HL-60 (cell line): ENCODE data around the gene ACVR1C.

Experiments used
- DNase-seq, 2 experiments: peaks; one replicate each; pipeline ENCODE4 v3.0.0-alpha.2; 2010 to 2020; ENCODE audit warnings: low read depth in 1 of 2, low spot score in 1 of 2
- H3K27ac ChIP-seq: fragments of 250-450 bp; sonication (Bioruptor Pico); replicated peaks from 2 replicates; pipeline ENCODE4 v1.5.1; 2020; ENCODE audit warnings: mild to moderate bottlenecking, moderate library complexity
- H3K27me3 ChIP-seq: fragments of 250-450 bp; sonication (Bioruptor Pico); 2 replicates; pipeline ENCODE4 v1.5.1; 2021; ENCODE audit warnings: mild to moderate bottlenecking, moderate library complexity; ENCODE audit not compliant: insufficient read depth, poor library complexity, severe bottlenecking
- H3K4me3 ChIP-seq: replicated peaks from 2 replicates; pipeline ENCODE4 v1.5.1; 2011; ENCODE audit warnings: mild to moderate bottlenecking, control low read depth, low read length; ENCODE audit not compliant: insufficient read depth
- GABPA ChIP-seq: IDR thresholded peaks from 2 replicates; pipeline ENCODE4 v1.6.1; 2012; ENCODE audit warnings: low read depth
- POLR2AphosphoS5 ChIP-seq: IDR thresholded peaks from 2 replicates; pipeline ENCODE4 v1.6.1; 2012; ENCODE audit warnings: low read depth
- SPI1 ChIP-seq: IDR thresholded peaks from 2 replicates; pipeline ENCODE4 v1.6.1; 2012; ENCODE audit warnings: low read depth, mild to moderate bottlenecking, borderline replicate concordance
- TF ChIP-seq, protein P1 (sequence below): IDR thresholded peaks from 2 replicates; pipeline ENCODE4 v1.6.1; 2012; ENCODE audit warnings: low read depth; ENCODE audit not compliant: insufficient replicate concordance
- TF ChIP-seq, protein P2 (sequence below): IDR thresholded peaks from one replicate; pipeline ENCODE4 v1.5.1; 2011; ENCODE audit warnings: low read length, control low read depth, inconsistent platforms; ENCODE audit not compliant: insufficient read depth

ACVR1C gene

DNA sequence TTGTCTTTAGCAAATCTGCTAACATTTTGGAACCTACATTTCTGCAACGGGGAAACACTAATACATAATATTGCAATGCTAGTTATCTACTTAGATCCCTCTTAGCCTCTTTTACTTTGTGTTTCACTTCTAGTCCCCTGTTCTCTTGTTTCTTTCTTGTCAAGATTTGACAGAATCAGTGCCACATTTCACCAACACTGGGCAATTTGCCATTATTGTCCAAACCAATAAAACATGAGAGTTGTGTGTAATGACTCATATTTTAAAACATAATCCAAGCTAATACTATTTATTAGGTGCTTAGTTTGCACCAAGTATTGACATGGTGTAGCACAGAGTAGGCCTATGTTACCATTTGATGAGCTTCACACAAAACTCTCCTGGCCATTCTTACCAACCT is 33.7 kb upstream of the ACVR1C start:
- Histone ChIP-seq H3K27me3 (no peaks in the 10 kb centered on the region), H3K4me3 (no peak overlapping the region), H3K27ac (no peak overlapping the region)
- DNase-seq, result no peak
- TF ChIP-seq POLR2AphosphoS5 (no peak), GABPA (no peak), SPI1 (no peak)
- TF ChIP-seq, protein P1, sequence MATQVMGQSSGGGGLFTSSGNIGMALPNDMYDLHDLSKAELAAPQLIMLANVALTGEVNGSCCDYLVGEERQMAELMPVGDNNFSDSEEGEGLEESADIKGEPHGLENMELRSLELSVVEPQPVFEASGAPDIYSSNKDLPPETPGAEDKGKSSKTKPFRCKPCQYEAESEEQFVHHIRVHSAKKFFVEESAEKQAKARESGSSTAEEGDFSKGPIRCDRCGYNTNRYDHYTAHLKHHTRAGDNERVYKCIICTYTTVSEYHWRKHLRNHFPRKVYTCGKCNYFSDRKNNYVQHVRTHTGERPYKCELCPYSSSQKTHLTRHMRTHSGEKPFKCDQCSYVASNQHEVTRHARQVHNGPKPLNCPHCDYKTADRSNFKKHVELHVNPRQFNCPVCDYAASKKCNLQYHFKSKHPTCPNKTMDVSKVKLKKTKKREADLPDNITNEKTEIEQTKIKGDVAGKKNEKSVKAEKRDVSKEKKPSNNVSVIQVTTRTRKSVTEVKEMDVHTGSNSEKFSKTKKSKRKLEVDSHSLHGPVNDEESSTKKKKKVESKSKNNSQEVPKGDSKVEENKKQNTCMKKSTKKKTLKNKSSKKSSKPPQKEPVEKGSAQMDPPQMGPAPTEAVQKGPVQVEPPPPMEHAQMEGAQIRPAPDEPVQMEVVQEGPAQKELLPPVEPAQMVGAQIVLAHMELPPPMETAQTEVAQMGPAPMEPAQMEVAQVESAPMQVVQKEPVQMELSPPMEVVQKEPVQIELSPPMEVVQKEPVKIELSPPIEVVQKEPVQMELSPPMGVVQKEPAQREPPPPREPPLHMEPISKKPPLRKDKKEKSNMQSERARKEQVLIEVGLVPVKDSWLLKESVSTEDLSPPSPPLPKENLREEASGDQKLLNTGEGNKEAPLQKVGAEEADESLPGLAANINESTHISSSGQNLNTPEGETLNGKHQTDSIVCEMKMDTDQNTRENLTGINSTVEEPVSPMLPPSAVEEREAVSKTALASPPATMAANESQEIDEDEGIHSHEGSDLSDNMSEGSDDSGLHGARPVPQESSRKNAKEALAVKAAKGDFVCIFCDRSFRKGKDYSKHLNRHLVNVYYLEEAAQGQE, result no peak
- TF ChIP-seq, protein P2, sequence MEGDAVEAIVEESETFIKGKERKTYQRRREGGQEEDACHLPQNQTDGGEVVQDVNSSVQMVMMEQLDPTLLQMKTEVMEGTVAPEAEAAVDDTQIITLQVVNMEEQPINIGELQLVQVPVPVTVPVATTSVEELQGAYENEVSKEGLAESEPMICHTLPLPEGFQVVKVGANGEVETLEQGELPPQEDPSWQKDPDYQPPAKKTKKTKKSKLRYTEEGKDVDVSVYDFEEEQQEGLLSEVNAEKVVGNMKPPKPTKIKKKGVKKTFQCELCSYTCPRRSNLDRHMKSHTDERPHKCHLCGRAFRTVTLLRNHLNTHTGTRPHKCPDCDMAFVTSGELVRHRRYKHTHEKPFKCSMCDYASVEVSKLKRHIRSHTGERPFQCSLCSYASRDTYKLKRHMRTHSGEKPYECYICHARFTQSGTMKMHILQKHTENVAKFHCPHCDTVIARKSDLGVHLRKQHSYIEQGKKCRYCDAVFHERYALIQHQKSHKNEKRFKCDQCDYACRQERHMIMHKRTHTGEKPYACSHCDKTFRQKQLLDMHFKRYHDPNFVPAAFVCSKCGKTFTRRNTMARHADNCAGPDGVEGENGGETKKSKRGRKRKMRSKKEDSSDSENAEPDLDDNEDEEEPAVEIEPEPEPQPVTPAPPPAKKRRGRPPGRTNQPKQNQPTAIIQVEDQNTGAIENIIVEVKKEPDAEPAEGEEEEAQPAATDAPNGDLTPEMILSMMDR, result no peak

DNA sequence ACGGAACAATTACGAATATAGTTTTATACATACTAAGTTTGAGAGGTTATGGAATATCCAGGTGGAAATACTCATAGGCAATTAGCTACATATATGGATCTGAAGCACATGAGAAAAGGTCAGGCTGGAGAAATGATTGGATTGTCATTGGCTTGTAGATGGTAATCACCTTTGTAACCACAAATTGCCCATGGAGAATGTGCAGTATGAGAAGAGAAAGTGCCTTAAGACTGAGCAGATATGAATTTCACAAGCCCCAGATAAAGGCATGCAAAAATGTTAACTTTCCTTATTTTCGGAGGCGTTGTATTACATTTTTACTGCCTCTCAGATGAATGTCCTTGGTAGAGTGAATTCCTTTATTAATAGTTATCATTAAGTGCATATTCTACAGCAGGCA is 33.1 kb upstream of the ACVR1C start:
- no peak overlapping the region for H3K27ac ChIP-seq
- H3K27me3 ChIP-seq, result no peaks in the 10 kb centered on the region
- TF ChIP-seq GABPA (no peak), POLR2AphosphoS5 (no peak), SPI1 (no peak)
- TF ChIP-seq, protein P2, result no peak
- no peak for DNase-seq
- no peak overlapping the region for H3K4me3 ChIP-seq

DNA sequence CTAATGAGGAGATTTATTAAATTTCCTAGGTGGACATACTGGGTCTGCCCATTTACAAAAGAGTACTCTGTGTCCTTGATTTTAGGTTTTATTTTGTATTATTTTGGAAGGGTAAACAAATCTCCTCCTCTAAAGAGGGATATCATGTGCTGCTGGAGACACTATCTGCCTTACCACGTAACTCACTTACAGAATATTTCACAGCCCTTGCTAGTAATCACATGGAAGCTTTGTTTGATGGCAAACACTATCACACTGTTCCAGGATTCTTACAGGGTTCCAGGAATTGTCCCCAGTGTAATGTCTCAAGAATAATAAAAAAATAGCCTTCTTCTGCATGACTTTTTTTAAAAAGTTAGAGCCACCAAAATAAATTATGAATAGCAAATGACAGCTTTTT is 29.2 kb upstream of the ACVR1C start:
- H3K4me3 ChIP-seq, result no peak overlapping the region
- no peak overlapping the region for H3K27ac ChIP-seq
- no peaks in the 10 kb centered on the region for H3K27me3 ChIP-seq
- TF ChIP-seq POLR2AphosphoS5 (no peak), GABPA (no peak)
- DNase-seq, result no peak

DNA sequence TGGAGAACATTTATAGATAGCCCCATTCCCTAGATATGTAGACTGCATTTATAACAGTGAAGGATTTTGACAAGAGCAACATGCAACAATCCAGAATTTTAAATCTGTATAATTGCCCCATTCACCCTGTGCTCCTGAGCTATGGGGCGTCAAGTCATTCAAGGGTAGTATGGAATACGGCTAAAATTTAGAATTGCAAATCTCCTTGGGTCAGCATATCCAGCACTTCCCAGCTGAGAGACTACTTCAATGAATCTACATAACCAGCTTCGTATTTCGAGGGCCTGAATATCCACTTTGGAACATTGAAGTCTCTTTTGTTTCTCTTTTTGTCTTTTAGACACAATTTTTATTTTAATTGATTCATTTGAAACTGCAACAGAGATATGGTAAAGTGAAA is 28.4 kb upstream of the ACVR1C start:
- Histone ChIP-seq H3K27ac (no peak overlapping the region), H3K27me3 (no peaks in the 10 kb centered on the region), H3K4me3 (no peak overlapping the region)
- TF ChIP-seq, protein P1, result no peak
- TF ChIP-seq GABPA (no peak), SPI1 (no peak), POLR2AphosphoS5 (no peak)
- TF ChIP-seq, protein P2, result no peak
- DNase-seq, result no peak
